Astrocyte (in vitro differentiated cells and primary cell): ENCODE data around the gene CHRNE. TPM values are rescaled to one million over a fixed set of nuclear protein-coding genes. Genes with fewer than 3 reads are reported as not detected.

Experiments
- DNase-seq: peaks from one replicate; pipeline ENCODE4 v3.0.0-alpha.2; 2010; ENCODE audit warnings: low read depth
- FAIRE-seq: peaks from 2 replicates; lab custom pipeline; 2011; peaks lifted over from hg19 to GRCh38; lab: Jason Lieb, UNC
- H2AFZ ChIP-seq: 2 replicates; pipeline ENCODE4 v1.6.0; 2012; ENCODE audit warnings: low read depth, low read length, inconsistent platforms
- H3K27ac ChIP-seq: 2 replicates; pipeline ENCODE4 v1.5.1; 2011; ENCODE audit warnings: low read depth, low read length, inconsistent platforms
- H3K27me3 ChIP-seq: 2 replicates; pipeline ENCODE4 v1.6.0; 2011; ENCODE audit warnings: low read length, inconsistent platforms; ENCODE audit not compliant: insufficient read depth
- H3K36me3 ChIP-seq: 2 replicates; pipeline ENCODE4 v1.5.1; 2011; ENCODE audit warnings: low read length, inconsistent platforms; ENCODE audit not compliant: insufficient read depth
- H3K4me1 ChIP-seq: 2 replicates; pipeline ENCODE4 v1.5.1; 2011; ENCODE audit warnings: low read length, inconsistent platforms; ENCODE audit not compliant: insufficient read depth
- H3K4me2 ChIP-seq: 2 replicates; pipeline ENCODE4 v1.6.0; 2012; ENCODE audit warnings: low read length, inconsistent platforms
- H3K4me3 ChIP-seq: 2 replicates; pipeline ENCODE4 v1.5.1; 2011; ENCODE audit warnings: low read depth, mild to moderate bottlenecking, low read length, inconsistent platforms; ENCODE audit not compliant: insufficient read depth
- H3K79me2 ChIP-seq: 2 replicates; pipeline ENCODE4 v1.6.0; 2012; ENCODE audit warnings: mild to moderate bottlenecking, low read length, inconsistent platforms; ENCODE audit not compliant: insufficient read depth
- H3K9ac ChIP-seq: 2 replicates; pipeline ENCODE4 v1.6.0; 2012; ENCODE audit warnings: mild to moderate bottlenecking, low read length, inconsistent platforms
- H3K9me3 ChIP-seq: 2 replicates; pipeline ENCODE4 v1.5.1; 2012; ENCODE audit warnings: low read depth, mild to moderate bottlenecking, low read length, inconsistent platforms; ENCODE audit not compliant: insufficient read depth
- H4K20me1 ChIP-seq: 2 replicates; pipeline ENCODE4 v1.6.0; 2012; ENCODE audit warnings: low read length, inconsistent platforms; ENCODE audit not compliant: insufficient read depth
- H3K27ac Mint-ChIP-seq: one replicate; pipeline ENCODE4 v1.8.0; 2021; ENCODE audit warnings: mild to moderate bottlenecking, mixed read lengths; ENCODE audit not compliant: unreplicated experiment
- H3K27me3 Mint-ChIP-seq: one replicate; pipeline ENCODE4 v1.8.0; 2021; ENCODE audit warnings: low read depth, mixed read lengths; ENCODE audit not compliant: unreplicated experiment
- H3K36me3 Mint-ChIP-seq: one replicate; pipeline ENCODE4 v1.8.0; 2021; ENCODE audit warnings: low read depth, mixed read lengths; ENCODE audit not compliant: unreplicated experiment
- H3K4me1 Mint-ChIP-seq: one replicate; pipeline ENCODE4 v1.8.0; 2021; ENCODE audit warnings: low read depth, mixed read lengths; ENCODE audit not compliant: unreplicated experiment
- H3K4me3 Mint-ChIP-seq: one replicate; pipeline ENCODE4 v1.8.0; 2021; ENCODE audit warnings: mild to moderate bottlenecking, moderate library complexity, mixed read lengths; ENCODE audit not compliant: unreplicated experiment
- H3K9me3 Mint-ChIP-seq: one replicate; pipeline ENCODE4 v1.8.0; 2021; ENCODE audit warnings: mild to moderate bottlenecking, mixed read lengths; ENCODE audit not compliant: unreplicated experiment
- EZH2 ChIP-seq: IDR thresholded peaks from 2 replicates; pipeline ENCODE4 v1.6.1; 2012; ENCODE audit warnings: mild to moderate bottlenecking, low read length, inconsistent platforms; ENCODE audit not compliant: insufficient read depth
- total RNA-seq: library from RNA; stranded (reverse); gene quantifications from 2 replicates; pipeline ENCODE4 v1.2.1, GENCODE V29; 2021
- TF ChIP-seq, protein P1 (sequence below): IDR thresholded peaks from 2 replicates; pipeline ENCODE4 v1.5.1; 2011; ENCODE audit warnings: low read depth, mild to moderate bottlenecking, inconsistent platforms, low read length, moderate library complexity; ENCODE audit not compliant: insufficient read depth

The CHRNE gene
- total RNA-seq, 1 donor from 2014 or later: 0.20 TPM

DNA sequence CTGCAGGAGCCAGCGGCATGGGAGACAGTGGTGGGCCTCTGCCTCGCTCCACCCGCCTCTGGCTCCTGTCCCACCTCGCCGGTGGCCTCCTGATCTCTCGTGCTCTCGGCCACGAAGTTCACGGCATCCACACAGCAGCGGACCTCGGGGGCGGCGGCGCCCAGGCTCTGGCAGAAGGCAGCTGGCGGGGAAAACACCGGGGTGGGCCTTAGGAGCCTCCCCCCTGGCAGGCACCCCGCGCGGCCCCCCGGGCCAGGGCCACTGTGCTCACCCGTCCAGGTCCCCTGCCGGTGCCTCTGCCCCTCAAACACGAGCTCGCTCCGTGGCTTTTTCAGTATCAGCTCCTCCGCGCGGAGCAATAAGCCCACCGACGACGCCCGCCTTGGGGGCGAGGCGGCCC lies 4.0 kb downstream of the CHRNE start:
- Mint-ChIP-seq H3K27ac (no peak overlapping the region), H3K9me3 (no peaks in the 10 kb centered on the region), H3K27me3 (no peaks in the 10 kb centered on the region), H3K4me3 (no peak overlapping the region), H3K4me1 (no peaks in the 10 kb centered on the region), H3K36me3 (peaks cover 22% of the 10 kb centered on the region)
- Histone ChIP-seq H3K9me3 (no peaks in the 10 kb centered on the region), H3K27ac (no peak overlapping the region), H3K36me3 (peaks cover 12% of the 10 kb centered on the region), H3K27me3 (peaks cover 2% of the 10 kb centered on the region), H3K79me2 (no peaks in the 10 kb centered on the region), H3K4me1 (peaks cover 6% of the 10 kb centered on the region), H4K20me1 (peaks cover 7% of the 10 kb centered on the region), H3K9ac (peak overlapping the region; percentile 67), H2AFZ (peak overlapping the region; percentile 34), H3K4me2 (peak overlapping the region; percentile 78), H3K4me3 (peak overlapping the region; percentile 53)
- DNase-seq (no peak), FAIRE-seq (no peak)
- TF ChIP-seq, protein P1, sequence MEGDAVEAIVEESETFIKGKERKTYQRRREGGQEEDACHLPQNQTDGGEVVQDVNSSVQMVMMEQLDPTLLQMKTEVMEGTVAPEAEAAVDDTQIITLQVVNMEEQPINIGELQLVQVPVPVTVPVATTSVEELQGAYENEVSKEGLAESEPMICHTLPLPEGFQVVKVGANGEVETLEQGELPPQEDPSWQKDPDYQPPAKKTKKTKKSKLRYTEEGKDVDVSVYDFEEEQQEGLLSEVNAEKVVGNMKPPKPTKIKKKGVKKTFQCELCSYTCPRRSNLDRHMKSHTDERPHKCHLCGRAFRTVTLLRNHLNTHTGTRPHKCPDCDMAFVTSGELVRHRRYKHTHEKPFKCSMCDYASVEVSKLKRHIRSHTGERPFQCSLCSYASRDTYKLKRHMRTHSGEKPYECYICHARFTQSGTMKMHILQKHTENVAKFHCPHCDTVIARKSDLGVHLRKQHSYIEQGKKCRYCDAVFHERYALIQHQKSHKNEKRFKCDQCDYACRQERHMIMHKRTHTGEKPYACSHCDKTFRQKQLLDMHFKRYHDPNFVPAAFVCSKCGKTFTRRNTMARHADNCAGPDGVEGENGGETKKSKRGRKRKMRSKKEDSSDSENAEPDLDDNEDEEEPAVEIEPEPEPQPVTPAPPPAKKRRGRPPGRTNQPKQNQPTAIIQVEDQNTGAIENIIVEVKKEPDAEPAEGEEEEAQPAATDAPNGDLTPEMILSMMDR: no peak
- no peak for TF ChIP-seq EZH2

DNA sequence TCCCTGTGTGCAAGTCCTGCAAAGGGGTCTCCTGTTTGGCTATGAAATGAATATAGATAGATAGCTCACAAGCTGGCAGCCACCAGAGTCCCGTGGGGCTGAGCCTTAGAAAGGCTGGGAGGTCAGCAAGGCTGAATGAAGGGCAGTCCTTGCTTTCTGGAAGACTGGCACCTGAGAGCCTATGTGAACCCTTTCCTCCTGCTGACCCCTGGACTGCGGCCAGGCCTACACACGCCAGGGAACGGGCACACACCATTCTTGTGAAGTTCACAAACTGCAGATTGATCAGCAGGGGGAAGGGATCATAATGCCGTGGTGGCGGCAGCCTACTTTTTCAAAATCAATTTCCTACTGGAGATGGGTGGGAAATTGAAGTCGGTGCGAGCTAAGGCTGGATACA lies 4.5 kb downstream of the CHRNE start:
- H3K4me2 ChIP-seq: peak overlapping the region; percentile 78
- H3K4me1 ChIP-seq: peaks cover 6% of the 10 kb centered on the region
- H3K9me3 ChIP-seq: no peaks in the 10 kb centered on the region
- H3K27me3 ChIP-seq: peaks cover 2% of the 10 kb centered on the region
- DNase-seq (no peak), FAIRE-seq (no peak)
- no peak overlapping the region for H3K4me3 ChIP-seq
- Mint-ChIP-seq H3K4me3 (no peak overlapping the region), H3K27me3 (no peaks in the 10 kb centered on the region), H3K36me3 (peaks cover 22% of the 10 kb centered on the region), H3K9me3 (no peaks in the 10 kb centered on the region), H3K4me1 (no peaks in the 10 kb centered on the region), H3K27ac (no peak overlapping the region)
- peaks cover 12% of the 10 kb centered on the region for H3K36me3 ChIP-seq
- no peak overlapping the region for H3K27ac ChIP-seq
- no peak overlapping the region for H3K9ac ChIP-seq
- H2AFZ ChIP-seq: no peak overlapping the region
- TF ChIP-seq, protein P1: no peak
- no peak for TF ChIP-seq EZH2
- peaks cover 7% of the 10 kb centered on the region for H4K20me1 ChIP-seq
- no peaks in the 10 kb centered on the region for H3K79me2 ChIP-seq

DNA sequence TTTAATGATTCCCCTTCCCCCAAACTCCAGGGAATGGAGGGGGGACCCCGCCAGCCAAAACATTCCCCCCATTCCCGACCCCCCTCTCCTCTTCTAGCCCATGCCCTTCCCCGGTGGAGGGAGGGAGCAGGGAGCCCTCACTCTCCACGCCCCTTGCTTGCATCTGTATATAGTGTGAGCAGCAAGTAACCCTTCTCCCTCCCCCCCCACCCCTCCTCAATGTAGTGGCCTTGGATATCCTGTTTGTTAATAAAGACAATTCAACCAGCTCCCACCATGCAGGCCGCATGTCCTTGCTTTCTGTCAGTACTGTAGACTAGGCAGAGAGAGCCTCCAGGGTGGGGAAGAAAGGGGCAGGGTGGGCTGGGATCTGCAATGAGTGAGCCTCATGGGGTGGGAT lies 5.1 kb downstream of the CHRNE start:
- no peak for TF ChIP-seq EZH2
- TF ChIP-seq, protein P1: no peak
- Mint-ChIP-seq H3K9me3 (no peaks in the 10 kb centered on the region), H3K27me3 (no peaks in the 10 kb centered on the region), H3K4me1 (no peaks in the 10 kb centered on the region), H3K27ac (no peak overlapping the region), H3K4me3 (no peak overlapping the region), H3K36me3 (peaks cover 22% of the 10 kb centered on the region)
- Histone ChIP-seq H2AFZ (no peak overlapping the region), H3K4me3 (no peak overlapping the region), H3K9ac (no peak overlapping the region), H4K20me1 (peaks cover 5% of the 10 kb centered on the region), H3K4me2 (no peak overlapping the region), H3K4me1 (peaks cover 6% of the 10 kb centered on the region), H3K27me3 (peaks cover 2% of the 10 kb centered on the region), H3K27ac (no peak overlapping the region), H3K9me3 (no peaks in the 10 kb centered on the region), H3K79me2 (no peaks in the 10 kb centered on the region), H3K36me3 (peaks cover 12% of the 10 kb centered on the region)
- DNase-seq (no peak), FAIRE-seq (no peak)
